ENCODE measurements around the gene SURF2. TPM values are rescaled to one million over a fixed set of nuclear protein-coding genes. Genes with fewer than 3 reads are reported as not detected.

SURF2 gene
- polyA plus RNA-seq, 3 donors: 17.5 to 24.7 (median 17.6) TPM

DNA sequence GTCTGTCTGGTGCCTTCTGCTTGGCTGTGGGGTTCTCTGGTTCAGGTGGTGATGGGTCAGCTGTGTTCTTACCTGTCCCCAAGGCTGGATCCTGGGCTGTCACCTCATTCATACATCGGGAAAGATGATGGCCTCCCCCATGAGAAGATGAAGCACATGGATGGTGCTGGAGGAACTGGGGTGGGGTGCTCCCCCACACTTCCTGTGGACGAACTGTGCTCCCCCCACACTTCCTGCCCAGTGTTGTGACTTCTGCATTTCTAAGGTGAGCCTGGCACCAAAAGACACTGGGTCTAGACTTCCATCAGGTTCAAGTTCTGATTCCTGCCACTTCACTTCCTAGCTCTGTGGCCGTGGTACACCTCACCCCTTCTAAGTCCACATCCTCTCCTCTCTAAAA, 16.1 kb upstream of the SURF2 start:
- peak overlapping the region; percentile 74 to 83 for H3K27ac ChIP-seq (ENCODE audit: low read depth in 1 of 2, low read length in 2 of 2)
- intact Hi-C loops (cut with micrococcal nuclease): loop anchor here in 1 of 2 donors (5.0 kb wide), 1 partner anchor 308 kb away; the partner anchor contains the start of gene GTF3C5
- TF ChIP-seq, protein P1, sequence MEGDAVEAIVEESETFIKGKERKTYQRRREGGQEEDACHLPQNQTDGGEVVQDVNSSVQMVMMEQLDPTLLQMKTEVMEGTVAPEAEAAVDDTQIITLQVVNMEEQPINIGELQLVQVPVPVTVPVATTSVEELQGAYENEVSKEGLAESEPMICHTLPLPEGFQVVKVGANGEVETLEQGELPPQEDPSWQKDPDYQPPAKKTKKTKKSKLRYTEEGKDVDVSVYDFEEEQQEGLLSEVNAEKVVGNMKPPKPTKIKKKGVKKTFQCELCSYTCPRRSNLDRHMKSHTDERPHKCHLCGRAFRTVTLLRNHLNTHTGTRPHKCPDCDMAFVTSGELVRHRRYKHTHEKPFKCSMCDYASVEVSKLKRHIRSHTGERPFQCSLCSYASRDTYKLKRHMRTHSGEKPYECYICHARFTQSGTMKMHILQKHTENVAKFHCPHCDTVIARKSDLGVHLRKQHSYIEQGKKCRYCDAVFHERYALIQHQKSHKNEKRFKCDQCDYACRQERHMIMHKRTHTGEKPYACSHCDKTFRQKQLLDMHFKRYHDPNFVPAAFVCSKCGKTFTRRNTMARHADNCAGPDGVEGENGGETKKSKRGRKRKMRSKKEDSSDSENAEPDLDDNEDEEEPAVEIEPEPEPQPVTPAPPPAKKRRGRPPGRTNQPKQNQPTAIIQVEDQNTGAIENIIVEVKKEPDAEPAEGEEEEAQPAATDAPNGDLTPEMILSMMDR (IDR thresholded peaks at IDR 0.05): no peak
- peaks cover 43 to 73% of the 10 kb centered on the region in 2 donors for H3K36me3 Mint-ChIP-seq
- DNase-seq: peak in 2 of 3 donors; percentile 38 to 46
- peaks cover 56% of the 10 kb centered on the region for H3K4me1 Mint-ChIP-seq
- H2AFZ ChIP-seq (ENCODE audit: insufficient read depth, low read depth, low read length, poor library complexity, severe bottlenecking): no peak overlapping the region
- H3K4me3 ChIP-seq (replicated peaks in 1 of 3; ENCODE audit: low read depth in 2 of 3, low read length in 3 of 3): peak overlapping the region; percentile 5 to 74 (median 46)
- WGBS (ENCODE audit: insufficient coverage): no CpG with 5 or more reads among the region's 3 CpGs
- peaks cover 54 to 66% of the 10 kb centered on the region in 2 donors for H3K4me1 ChIP-seq (ENCODE audit: control insufficient read depth in 1 of 2, insufficient read depth in 2 of 2, low read length in 2 of 2)
- peaks cover 10% of the 10 kb centered on the region for H4K20me1 ChIP-seq (ENCODE audit: insufficient read depth, low read length)
- H3K27me3 Mint-ChIP-seq (ENCODE audit: low read depth in 3 of 3): no peaks in the 10 kb centered on the region
- H3K36me3 ChIP-seq (replicated peaks in 1 of 2; ENCODE audit: control insufficient read depth in 1 of 2, insufficient read depth in 2 of 2, low read length in 2 of 2): peaks cover 27 to 30% of the 10 kb centered on the region in 2 donors
- H3K9ac ChIP-seq (ENCODE audit: insufficient read depth, low read length, poor library complexity, severe bottlenecking): peak overlapping the region; percentile 54
- H3K27ac Mint-ChIP-seq: peak overlapping the region; percentile 87 to 93 (median 92)
- H3K79me2 ChIP-seq (ENCODE audit: insufficient read depth, low read length): peaks cover 19% of the 10 kb centered on the region
- no peaks in the 10 kb centered on the region for H3K9me3 Mint-ChIP-seq
- H3K4me2 ChIP-seq (replicated peaks; ENCODE audit: extremely low read depth, low read length, poor library complexity, severe bottlenecking): peak overlapping the region; percentile 83
- peak overlapping the region; percentile 73 to 88 for H3K4me3 Mint-ChIP-seq
- H3K27me3 ChIP-seq (ENCODE audit: control insufficient read depth in 2 of 2, insufficient read depth in 2 of 2, low read length in 2 of 2): no peaks in the 10 kb centered on the region
- no peaks in the 10 kb centered on the region for H3K9me3 ChIP-seq (replicated peaks in 1 of 2; ENCODE audit: control insufficient read depth in 1 of 2, insufficient read depth in 1 of 2, low read length in 2 of 2)

DNA sequence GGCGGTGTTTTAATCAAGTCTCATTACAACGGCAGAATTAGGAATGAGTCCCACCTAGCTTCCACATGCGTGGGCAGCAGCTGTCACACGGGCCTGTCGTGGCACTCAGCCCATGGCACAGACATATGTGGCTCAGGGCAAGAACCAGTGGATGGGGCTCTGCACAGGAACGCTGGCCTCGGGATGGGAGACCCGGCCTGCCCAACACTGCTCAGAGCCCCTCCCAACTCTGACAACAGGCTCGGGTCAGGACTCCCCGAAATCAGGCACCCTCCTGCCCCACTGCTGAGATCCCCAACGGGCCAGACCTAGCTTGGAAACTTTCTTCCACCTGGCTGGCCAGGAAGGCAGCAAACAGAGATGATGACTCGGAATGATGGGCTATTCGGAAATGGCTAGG, 15.4 kb upstream of the SURF2 start:
- TF ChIP-seq, protein P1 (IDR thresholded peaks at IDR 0.05): no peak
- Mint-ChIP-seq H3K36me3 (peaks cover 48 to 79% of the 10 kb centered on the region in 2 donors), H3K27ac (peak overlapping the region; percentile 87 to 93 (median 92)), H3K9me3 (no peaks in the 10 kb centered on the region), H3K4me3 (peak overlapping the region; percentile 73 to 88), H3K4me1 (peaks cover 53% of the 10 kb centered on the region), H3K27me3 (ENCODE audit: low read depth in 3 of 3) (no peaks in the 10 kb centered on the region)
- no peaks in the 10 kb centered on the region for H3K9me3 ChIP-seq (replicated peaks in 1 of 2; ENCODE audit: control insufficient read depth in 1 of 2, insufficient read depth in 1 of 2, low read length in 2 of 2)
- H3K4me3 ChIP-seq (replicated peaks in 1 of 3; ENCODE audit: low read depth in 2 of 3, low read length in 3 of 3): peak overlapping the region; percentile 5 to 74 (median 46)
- H3K79me2 ChIP-seq (ENCODE audit: insufficient read depth, low read length): peaks cover 17% of the 10 kb centered on the region
- peaks cover 33 to 37% of the 10 kb centered on the region in 2 donors for H3K36me3 ChIP-seq (replicated peaks in 1 of 2; ENCODE audit: control insufficient read depth in 1 of 2, insufficient read depth in 2 of 2, low read length in 2 of 2)
- H4K20me1 ChIP-seq (ENCODE audit: insufficient read depth, low read length): peaks cover 4% of the 10 kb centered on the region
- H2AFZ ChIP-seq (ENCODE audit: insufficient read depth, low read depth, low read length, poor library complexity, severe bottlenecking): no peak overlapping the region
- peaks cover 51 to 60% of the 10 kb centered on the region in 2 donors for H3K4me1 ChIP-seq (ENCODE audit: control insufficient read depth in 1 of 2, insufficient read depth in 2 of 2, low read length in 2 of 2)
- no peaks in the 10 kb centered on the region for H3K27me3 ChIP-seq (ENCODE audit: control insufficient read depth in 2 of 2, insufficient read depth in 2 of 2, low read length in 2 of 2)
- WGBS (ENCODE audit: insufficient coverage): 62% methylated on average over 12 of the region's 13 CpGs
- peak overlapping the region; percentile 74 to 83 for H3K27ac ChIP-seq (ENCODE audit: low read depth in 1 of 2, low read length in 2 of 2)
- no peak for DNase-seq
- H3K4me2 ChIP-seq (replicated peaks; ENCODE audit: extremely low read depth, low read length, poor library complexity, severe bottlenecking): peak overlapping the region; percentile 83
- intact Hi-C loops (cut with micrococcal nuclease): loop anchor here in 1 of 2 donors (5.0 kb wide), 1 partner anchor 309 kb away; the partner anchor contains the start of gene GTF3C5
- peak overlapping the region; percentile 54 for H3K9ac ChIP-seq (ENCODE audit: insufficient read depth, low read length, poor library complexity, severe bottlenecking)
